ENCODE results near the gene FAM187B. TPM values are rescaled to one million over a fixed set of nuclear protein-coding genes. Genes with fewer than 3 reads are reported as not detected.
A peak's percentile ranks its signal among the peaks of the same experiment; 100 is the strongest.

FAM187B gene
- total and polyA plus RNA-seq, 4 experiments from 2014 or later: not detected

DNA sequence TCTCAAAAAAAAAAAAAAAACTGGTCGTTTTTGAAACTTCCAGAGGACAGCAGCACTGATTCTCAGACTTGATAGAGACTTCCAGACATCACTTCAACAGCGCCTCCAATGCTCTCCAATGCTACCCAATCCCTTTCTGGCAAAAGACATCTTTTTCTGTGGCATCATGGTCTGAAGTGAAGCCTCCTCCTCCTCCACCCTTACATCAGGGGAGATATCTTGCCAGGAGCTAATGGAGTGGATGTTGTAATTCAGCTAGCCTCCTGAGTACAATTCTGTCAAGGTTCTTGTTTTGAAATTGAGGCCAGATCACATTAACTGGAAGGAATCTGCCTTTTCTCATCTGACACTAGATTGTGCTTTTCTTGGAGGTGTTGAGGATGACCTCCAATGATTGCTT is 49.8 kb downstream of the FAM187B start:
- H3K4me3 ChIP-seq (ENCODE audit: low read length in 2 of 2): no peak overlapping the region
- H3K9me3 Mint-ChIP-seq: peaks cover 0 to 6% (median 3%) of the 10 kb centered on the region in 8 donors
- CTCF ChIA-PET (ENCODE audit: partially characterized antibody): interaction anchor here (1.1 to 1.9 kb wide), 2 partner anchors 15 to 37 kb away, joined by 3 to 11 read pairs; partner anchors contain the start of gene FXYD7

GRCh38 chr19:35177377-35178274 is 50.9 kb downstream of the FAM187B start:
- no peaks in the 10 kb centered on the region for H3K9me3 ChIP-seq (ENCODE audit: control insufficient read depth in 1 of 2, low read length in 2 of 2)
- peaks cover 32% of the 10 kb centered on the region for H3K4me1 ChIP-seq (ENCODE audit: insufficient read depth, low read length)
- no peak overlapping the region for H3K27ac ChIP-seq (ENCODE audit: low read depth, low read length)
- H3K36me3 ChIP-seq (ENCODE audit: insufficient read depth, low read length): no peaks in the 10 kb centered on the region
- Mint-ChIP-seq H3K4me3 (peak overlapping the region in 1 of 8 donors; percentile 39), H3K4me1 (peaks cover 25 to 70% (median 47%) of the 10 kb centered on the region in 4 donors), H3K9me3 (peaks cover 0 to 6% (median 1%) of the 10 kb centered on the region in 8 donors), H3K27me3 (no peaks in the 10 kb centered on the region), H3K36me3 (peaks cover 1 to 11% of the 10 kb centered on the region in 2 donors), H3K27ac (peak overlapping the region in 4 of 7 donors; percentile 5 to 78 (median 34))
- ChIA-PET CTCF (ENCODE audit: partially characterized antibody) (no interaction called here), POLR2A (ENCODE audit: partially characterized antibody) (interaction anchor here (1.1 to 16.0 kb wide), 3 partner anchors 10 to 22 kb away, joined by 3 to 140 read pairs (median 3); partner anchors contain the start of gene FXYD5)
- H3K4me3 ChIP-seq (ENCODE audit: low read length in 2 of 2): no peak overlapping the region
- DNase-seq: no peak
- H3K27me3 ChIP-seq (ENCODE audit: insufficient read depth, low read length): no peaks in the 10 kb centered on the region
- intact Hi-C loops (cut with micrococcal nuclease): no loop called here

More for the DNA sequence above, 49.8 kb downstream of the FAM187B start:
- no peak for DNase-seq
- H3K4me3 Mint-ChIP-seq: peak overlapping the region in 2 of 8 donors; percentile 27 to 33
- H3K4me1 Mint-ChIP-seq: peaks cover 25 to 63% (median 42%) of the 10 kb centered on the region in 4 donors
- Histone ChIP-seq H3K9me3 (ENCODE audit: control insufficient read depth in 1 of 2, low read length in 2 of 2) (no peaks in the 10 kb centered on the region), H3K27me3 (ENCODE audit: insufficient read depth, low read length) (no peaks in the 10 kb centered on the region), H3K4me1 (ENCODE audit: insufficient read depth, low read length) (peaks cover 27% of the 10 kb centered on the region), H3K36me3 (ENCODE audit: insufficient read depth, low read length) (no peaks in the 10 kb centered on the region), H3K27ac (ENCODE audit: low read depth, low read length) (no peak overlapping the region)
- peak overlapping the region in 3 of 7 donors; percentile 29 to 68 (median 47) for H3K27ac Mint-ChIP-seq
- H3K27me3 Mint-ChIP-seq: no peaks in the 10 kb centered on the region
- POLR2A ChIA-PET (ENCODE audit: partially characterized antibody): interaction anchor here (0.6 to 16.0 kb wide), 4 partner anchors 9 to 197 kb away, joined by 4 to 140 read pairs (median 7); partner anchors contain the start of gene FXYD5
- peaks cover 0 to 11% of the 10 kb centered on the region in 2 donors for H3K36me3 Mint-ChIP-seq
- intact Hi-C loops (cut with micrococcal nuclease): no loop called here

DNA sequence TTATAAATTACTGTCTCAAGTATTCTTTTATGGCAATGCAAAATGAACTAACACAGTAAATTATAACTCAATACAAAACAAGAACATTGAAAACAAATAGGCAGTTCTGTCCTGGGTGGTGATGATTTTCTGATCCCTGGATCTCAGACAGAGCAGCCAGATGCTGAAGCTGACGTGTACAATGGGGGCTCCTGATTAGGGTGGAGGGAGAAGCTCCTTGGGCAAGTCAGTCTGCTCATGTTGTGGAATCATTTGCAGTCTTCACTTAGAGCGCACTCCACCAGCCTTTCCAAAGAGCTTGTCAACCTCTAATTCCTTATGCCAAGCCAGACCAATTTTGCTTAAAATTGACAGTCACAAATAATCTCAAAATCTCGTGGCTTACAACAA is 52.4 kb downstream of the FAM187B start:
- Histone ChIP-seq H3K27ac (ENCODE audit: low read depth, low read length) (no peak overlapping the region), H3K4me3 (ENCODE audit: low read length in 2 of 2) (no peak overlapping the region), H3K4me1 (ENCODE audit: insufficient read depth, low read length) (peaks cover 47% of the 10 kb centered on the region), H3K27me3 (ENCODE audit: insufficient read depth, low read length) (no peaks in the 10 kb centered on the region), H3K9me3 (ENCODE audit: control insufficient read depth in 1 of 2, low read length in 2 of 2) (no peaks in the 10 kb centered on the region), H3K36me3 (ENCODE audit: insufficient read depth, low read length) (no peaks in the 10 kb centered on the region)
- H3K27me3 Mint-ChIP-seq: no peaks in the 10 kb centered on the region
- peak overlapping the region in 4 of 7 donors; percentile 59 to 82 (median 70) for H3K27ac Mint-ChIP-seq
- POLR2A ChIA-PET (ENCODE audit: partially characterized antibody): interaction anchor here (16.0 kb wide), 1 partner anchor 18 kb away, joined by 140 read pairs; the partner anchor contains the start of gene FXYD5
- DNase-seq: no peak
- H3K36me3 Mint-ChIP-seq: peaks cover 4 to 11% of the 10 kb centered on the region in 2 donors
- peaks cover 30 to 80% (median 56%) of the 10 kb centered on the region in 4 donors for H3K4me1 Mint-ChIP-seq
- intact Hi-C loops (cut with micrococcal nuclease): no loop called here
- CTCF ChIA-PET (ENCODE audit: partially characterized antibody): interaction anchor here (1.2 kb wide), 1 partner anchor 18 kb away, joined by 4 read pairs; no protein-coding TSS in a partner anchor
- H3K9me3 Mint-ChIP-seq: peaks cover 0 to 6% (median 1%) of the 10 kb centered on the region in 8 donors
- peak overlapping the region in 1 of 8 donors; percentile 17 for H3K4me3 Mint-ChIP-seq

Other genes starting within 250 kb of the FAM187B start
- 100 to 1,000 TPM; 205 to 221 TPM for gene GRAMD1A, start 228.4 kb downstream of the FAM187B start, total RNA-seq
- gene GRAMD1A, start 228.4 kb downstream of the FAM187B start, polyA plus RNA-seq: 10 to 100 TPM; 16.3 to 55.4 TPM
- 1 to 10 TPM; 1.4 to 1.5 TPM for gene SCN1B, start 198.3 kb downstream of the FAM187B start, total RNA-seq
- gene SCN1B, start 198.3 kb downstream of the FAM187B start, polyA plus RNA-seq: under 1 TPM in 1 of 2 donors, not detected in 1; 0.64 TPM
- under 1 TPM in 1 of 2 experiments, not detected in 1; 0.15 TPM for gene HPN, start 187.0 kb downstream of the FAM187B start, total RNA-seq
- gene HPN, start 187.0 kb downstream of the FAM187B start, polyA plus RNA-seq: under 1 TPM in 1 of 2 donors, not detected in 1; 0.57 TPM
- gene FXYD3, start 112.9 kb downstream of the FAM187B start, total RNA-seq: not detected
- not detected for gene FXYD3, start 112.9 kb downstream of the FAM187B start, polyA plus RNA-seq
- under 1 TPM; 0.72 to 0.81 TPM for gene LGI4, start 93.7 kb downstream of the FAM187B start, total RNA-seq
- gene LGI4, start 93.7 kb downstream of the FAM187B start, polyA plus RNA-seq: not detected
- 1 to 10 TPM; 3.6 to 4.4 TPM for gene FXYD1, start 89.9 kb downstream of the FAM187B start, total RNA-seq
- gene FXYD1, start 89.9 kb downstream of the FAM187B start, polyA plus RNA-seq: 1 to 10 TPM in 1 of 2 donors, under 1 TPM in 1; 0.58 to 3.2 TPM
- 10 to 100 TPM in 1 of 2 experiments, 1 to 10 TPM in 1; 9.6 to 10.1 TPM for gene FXYD7, start 85.5 kb downstream of the FAM187B start, total RNA-seq
- 10 to 100 TPM in 1 of 2 donors, 1 to 10 TPM in 1; 5.5 to 11.1 TPM for gene FXYD7, start 85.5 kb downstream of the FAM187B start, polyA plus RNA-seq
- gene FXYD5, start 74.0 kb downstream of the FAM187B start, total RNA-seq: 100 to 1,000 TPM; 473 to 484 TPM
- gene FXYD5, start 74.0 kb downstream of the FAM187B start, polyA plus RNA-seq: 100 to 1,000 TPM; 452 to 833 TPM
- 10 to 100 TPM; 45.8 to 48.9 TPM for gene LSR, start 20.3 kb upstream of the FAM187B start, total RNA-seq
- gene LSR, start 20.3 kb upstream of the FAM187B start, polyA plus RNA-seq: 10 to 100 TPM; 76.1 to 91.6 TPM
- gene USF2, start 40.2 kb upstream of the FAM187B start, total RNA-seq: 100 to 1,000 TPM; 204 to 216 TPM
- 1 to 10 TPM; 2.2 to 9.4 TPM for gene USF2, start 40.2 kb upstream of the FAM187B start, polyA plus RNA-seq
- 1 to 10 TPM; 1.2 to 2.7 TPM for gene HAMP, start 53.8 kb upstream of the FAM187B start, total RNA-seq
- gene HAMP, start 53.8 kb upstream of the FAM187B start, polyA plus RNA-seq: not detected
- gene MAG, start 63.4 kb upstream of the FAM187B start, total RNA-seq: not detected
- gene MAG, start 63.4 kb upstream of the FAM187B start, polyA plus RNA-seq: not detected
- gene CD22, start 100.4 kb upstream of the FAM187B start, total RNA-seq: under 1 TPM; 0.30 to 0.32 TPM
- gene CD22, start 100.4 kb upstream of the FAM187B start, polyA plus RNA-seq: 1 to 10 TPM in 1 of 2 donors, under 1 TPM in 1; 0.32 to 1.8 TPM
- gene FFAR1, start 119.2 kb upstream of the FAM187B start, total RNA-seq: not detected
- not detected for gene FFAR1, start 119.2 kb upstream of the FAM187B start, polyA plus RNA-seq
- gene FFAR3, start 129.7 kb upstream of the FAM187B start, total RNA-seq: not detected
- gene FFAR3, start 129.7 kb upstream of the FAM187B start, polyA plus RNA-seq: not detected
- gene GPR42, start 142.3 kb upstream of the FAM187B start, total RNA-seq: not detected
- not detected for gene GPR42, start 142.3 kb upstream of the FAM187B start, polyA plus RNA-seq
- gene FFAR2, start 219.5 kb upstream of the FAM187B start, total RNA-seq: under 1 TPM in 1 of 2 experiments, not detected in 1; 0.15 TPM
- gene FFAR2, start 219.5 kb upstream of the FAM187B start, polyA plus RNA-seq: not detected